Cardiac septum (tissue), 1 donor: ENCODE measurements around the gene DOK3. TPM values are rescaled to one million over a fixed set of nuclear protein-coding genes. Genes with fewer than 3 reads are reported as not detected.

ENCODE experiments used
- DNase-seq: peaks from one replicate; pipeline ENCODE4 v3.0.0-alpha.2; 2020; ENCODE audit warnings: low spot score
- intact Hi-C: fragments of 100-400 bp; cut with DNase I; formaldehyde crosslinking; loops from one replicate; pipeline ENCODE4 v1.14.0; 2022
- total RNA-seq: library from RNA; stranded (reverse); fragmentation: NEBNext Ultra II Directional; extraction: Animal tissue kit (Norgen Biotek cat#: 25700); gene quantifications from one replicate; pipeline ENCODE4 v1.2.1, GENCODE V29; 2021
- donor health status: DM: no; HTN: no; CAD: no.

The DOK3 gene
- total RNA-seq, 1 donor from 2014 or later = 4.7 TPM

DNA sequence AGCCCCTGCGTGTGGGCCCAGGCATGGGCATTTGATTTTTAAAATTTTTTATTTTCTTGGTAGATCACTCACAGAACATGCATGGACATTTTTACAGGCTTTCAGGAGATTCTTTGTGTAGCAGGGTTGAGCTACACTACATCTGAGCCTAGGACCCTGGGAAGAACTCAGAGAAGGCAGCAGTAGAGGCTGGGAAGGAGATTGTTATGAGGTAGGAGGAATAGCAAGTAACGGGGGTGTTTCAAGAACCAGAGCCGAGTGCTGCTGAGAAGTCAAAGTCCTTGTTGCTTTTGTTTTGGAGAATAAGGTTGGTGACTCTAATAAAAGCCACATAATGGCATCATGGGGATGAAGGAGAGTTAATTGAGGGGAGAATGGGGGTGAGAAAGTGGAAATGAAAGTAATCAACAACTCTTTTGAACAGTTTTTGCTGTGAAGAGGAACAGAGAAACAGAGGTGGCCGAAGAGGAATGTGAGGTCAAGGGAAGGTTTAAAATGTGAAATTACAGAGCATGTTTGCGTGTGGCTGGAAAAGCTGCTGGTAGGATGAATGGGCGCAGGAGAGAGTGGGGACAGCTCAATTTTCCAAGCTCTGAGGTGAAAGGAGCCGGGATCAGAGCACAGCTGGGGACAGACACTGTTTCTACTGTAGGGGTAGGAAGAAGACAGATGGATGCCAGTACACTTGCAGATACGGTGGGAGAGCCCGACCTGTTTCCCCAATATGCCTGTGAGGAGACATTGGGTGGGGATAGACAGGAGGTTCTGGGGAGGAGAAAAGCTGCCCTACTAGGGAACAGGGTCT is 7.5 kb downstream of the DOK3 start:
- DNase-seq = no peak
- intact Hi-C loops = loop anchor here (2.0 kb wide), 1 partner anchor 111 kb away; no protein-coding TSS in a partner anchor

DNA sequence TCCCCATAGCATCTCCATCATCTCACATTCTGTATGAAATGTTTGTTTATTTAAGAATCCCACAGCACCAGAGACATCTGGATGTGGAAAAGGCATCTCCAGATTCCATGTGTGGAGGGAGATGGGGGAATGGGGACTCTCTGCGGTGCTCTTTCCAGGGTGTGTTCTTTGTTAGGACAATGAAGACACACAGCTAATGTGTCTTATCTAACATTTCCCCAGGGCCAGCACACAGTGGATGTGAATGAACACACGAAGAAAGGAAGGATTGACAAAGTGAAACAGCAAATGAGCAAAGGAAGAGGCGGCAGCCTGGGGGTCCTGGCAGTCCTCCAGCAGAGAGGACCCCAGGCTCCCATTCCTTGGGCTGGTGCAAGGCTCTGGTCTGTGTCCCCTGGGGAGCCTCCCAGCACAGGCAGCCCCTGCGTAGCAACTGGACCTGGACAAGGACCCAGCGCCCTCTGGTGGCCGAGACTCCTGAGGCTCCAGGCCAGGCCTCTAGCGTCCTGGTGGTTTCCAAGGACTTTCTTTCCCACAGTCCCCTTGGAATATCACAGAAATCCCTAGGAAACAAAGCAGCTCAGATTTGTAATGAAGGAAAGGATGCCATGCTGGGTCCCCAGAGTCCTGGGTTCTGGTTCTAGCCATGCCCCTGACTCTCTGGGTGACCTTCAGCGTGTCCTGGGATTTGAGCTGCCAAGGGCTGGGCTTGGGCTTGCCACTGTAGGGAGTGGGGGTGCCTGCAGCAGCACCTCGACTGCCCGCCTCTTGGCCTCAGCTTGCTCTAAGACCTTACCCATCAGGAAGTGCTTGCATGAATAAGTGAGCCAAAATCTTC is 8.7 kb downstream of the DOK3 start:
- DNase-seq = peak; percentile 95
- intact Hi-C loops = loop anchor here (2.0 kb wide), 1 partner anchor 110 kb away; no protein-coding TSS in a partner anchor

DNA sequence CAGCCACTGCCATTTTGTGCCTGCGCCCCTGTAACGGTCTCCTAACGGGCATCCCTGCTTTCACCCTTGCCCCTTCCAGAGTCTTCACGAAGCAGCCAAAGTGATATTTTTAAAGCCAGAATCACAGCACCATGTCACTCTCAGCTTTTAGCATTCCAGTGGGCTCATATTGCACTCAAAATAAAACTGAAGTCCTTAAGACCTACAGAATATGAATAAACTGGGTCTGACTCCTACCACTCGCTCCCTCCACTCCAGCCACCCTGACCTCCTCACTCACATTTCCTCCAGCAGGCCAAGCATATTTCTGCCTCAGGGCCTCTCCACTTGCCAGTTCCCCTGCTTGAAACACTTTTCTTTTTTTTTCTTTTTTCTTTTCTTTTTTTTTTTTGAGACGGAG is 9.8 kb downstream of the DOK3 start:
- no peak for DNase-seq
- intact Hi-C loops = loop anchor here (2.0 kb wide), 2 partner anchors 17 to 109 kb away; partner anchors contain the start of gene DDX41

DNA sequence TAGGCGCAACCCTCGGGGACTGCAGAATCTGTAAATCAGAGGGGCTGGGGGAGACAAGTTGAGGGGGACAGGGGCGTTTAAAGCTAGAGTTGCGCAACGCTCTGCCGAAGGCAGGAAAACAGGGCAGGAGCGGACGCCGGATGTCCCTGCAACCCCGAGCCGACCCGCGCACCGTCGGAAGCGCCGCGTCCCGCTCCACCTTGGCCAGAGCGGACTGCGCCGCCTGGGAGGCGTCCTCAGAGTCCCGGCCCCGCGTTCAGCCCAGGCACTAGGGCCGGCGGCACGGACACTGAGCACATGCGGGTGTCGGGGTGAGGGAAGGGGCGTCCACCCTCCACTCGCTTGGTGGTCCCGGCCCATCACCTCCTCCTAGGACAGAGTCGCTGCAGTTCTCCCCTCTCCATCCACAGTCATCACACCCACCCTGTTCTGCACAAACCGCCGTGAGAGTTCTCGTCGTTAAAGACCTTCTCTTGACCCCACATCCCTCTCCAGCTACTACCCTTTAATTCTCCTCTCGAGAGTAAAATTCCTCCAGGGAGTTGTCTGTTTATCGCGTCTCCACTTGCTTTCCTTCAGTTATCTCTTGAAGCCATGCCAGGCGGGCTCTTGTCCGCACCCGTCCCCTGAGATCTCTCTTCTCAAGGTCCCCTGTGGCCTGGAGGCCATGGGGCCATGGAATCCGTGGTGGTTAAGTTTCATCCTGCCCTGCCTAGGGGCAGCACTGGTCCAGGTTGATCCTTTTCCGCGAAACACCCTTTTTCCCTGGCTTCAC is 11.4 kb downstream of the DOK3 start:
- no peak for DNase-seq
- intact Hi-C loops = loop anchor here (2.0 kb wide), 1 partner anchor 19 kb away; the partner anchor contains the start of gene DDX41

DNA sequence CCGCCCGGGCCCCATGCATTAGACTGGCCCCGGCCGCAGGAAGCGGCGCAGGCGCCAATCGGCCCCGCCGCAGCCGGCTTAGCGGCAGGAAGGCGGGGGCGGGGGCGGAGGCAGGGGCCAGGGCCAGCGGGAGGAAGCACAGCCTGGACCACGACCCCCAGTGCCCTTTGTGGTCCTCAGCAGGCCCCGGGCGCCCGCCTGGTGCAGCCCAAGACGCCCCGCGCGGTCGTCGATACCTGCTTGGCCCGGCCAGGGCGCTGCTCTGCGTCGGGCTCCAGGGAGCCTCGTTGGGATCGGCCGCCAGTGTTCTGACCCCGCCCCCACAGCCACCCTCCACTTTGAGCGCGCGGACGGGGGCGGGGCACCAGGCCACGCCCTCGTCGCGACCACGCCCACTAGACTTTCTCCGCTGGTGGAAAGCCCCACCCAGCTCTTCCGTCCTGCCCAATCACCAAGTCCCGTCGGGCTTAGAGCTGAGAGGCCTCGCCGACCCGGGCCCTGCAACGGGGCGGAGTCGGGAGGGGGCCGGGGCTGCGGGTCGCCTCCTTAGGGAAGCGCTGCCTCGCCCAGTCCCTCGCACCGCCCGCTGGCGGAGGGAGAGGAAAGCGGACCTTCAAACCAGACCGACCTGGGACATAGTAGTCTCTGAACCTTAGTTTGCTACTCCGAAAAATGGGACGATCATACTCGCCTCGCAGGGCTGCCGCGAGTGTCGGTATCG is 12.2 kb downstream of the DOK3 start, which contains the start of gene PDLIM7:
Gene PDLIM7, minus strand, starts transcription at position 313 of the 721 bp plus-strand sequence. CDS start 1,092 bp downstream, outside the sequence.
- intact Hi-C loops = loop anchor here (1.0 to 2.0 kb wide), 3 partner anchors 19 to 42 kb away; partner anchors contain the start of gene DDX41
- DNase-seq = peak; percentile 98

DNA sequence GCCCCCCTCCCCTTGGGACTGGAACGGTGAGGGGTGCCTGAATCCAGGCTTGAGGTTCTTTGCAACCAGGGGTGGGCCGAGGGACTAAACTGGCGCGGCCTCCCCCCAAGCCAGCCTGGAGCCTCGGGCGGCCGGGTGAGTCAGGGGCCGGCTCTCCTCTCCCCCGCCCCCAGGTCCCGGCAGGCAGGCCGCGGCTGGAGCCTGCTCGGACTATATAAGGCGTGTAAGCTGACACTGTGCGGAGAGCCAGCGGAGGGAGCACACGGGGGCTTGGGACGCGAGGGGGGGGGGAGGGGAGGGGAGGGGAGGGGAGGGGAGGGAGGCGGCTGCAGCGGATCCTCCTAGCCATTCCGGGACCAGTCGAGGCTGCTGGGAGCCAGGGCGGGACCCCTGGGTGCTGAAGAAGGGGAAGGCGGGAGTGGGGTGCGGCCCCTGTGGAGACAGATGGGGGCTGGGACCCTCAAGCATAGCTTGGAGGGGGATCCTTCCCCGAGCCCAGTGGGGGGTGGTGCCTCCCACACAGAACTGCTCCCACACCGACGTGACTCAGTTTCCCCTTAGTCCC is 12.8 kb downstream of the DOK3 start:
- intact Hi-C loops = loop anchor here (1.0 to 2.0 kb wide), 2 partner anchors 18 to 42 kb away; no protein-coding TSS in a partner anchor
- DNase-seq = peak; percentile 91

DNA sequence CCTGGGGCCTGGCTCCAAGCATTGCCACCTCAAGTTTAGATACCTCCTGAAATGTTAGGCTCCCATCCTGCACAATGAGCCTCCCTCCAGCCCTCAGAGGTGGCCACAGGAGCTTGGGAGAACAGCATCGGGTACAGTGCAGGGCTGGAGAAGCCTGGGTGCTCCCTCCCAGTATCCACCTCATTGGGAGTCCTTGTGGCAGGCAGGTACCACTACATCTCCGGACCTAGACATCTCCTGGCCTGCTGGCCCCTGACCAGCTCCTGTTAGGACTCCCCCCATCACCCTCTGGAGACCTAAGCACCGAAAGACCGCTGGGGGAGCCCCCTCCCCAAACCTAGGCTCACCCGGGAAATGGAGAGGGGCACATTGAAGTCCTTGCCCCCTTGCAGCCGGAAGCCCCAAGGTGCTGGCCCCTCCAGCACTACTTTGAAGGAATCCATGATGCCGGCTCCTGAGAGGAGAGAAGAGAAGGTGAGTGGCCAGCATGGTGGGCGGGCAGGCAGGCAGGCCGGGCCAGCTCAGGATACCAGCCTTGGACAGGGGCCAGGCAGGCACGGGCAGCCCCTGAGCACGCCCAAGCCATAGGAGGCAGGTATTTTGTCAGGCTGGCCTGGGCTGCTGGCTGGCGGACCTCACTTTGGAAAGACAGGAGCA is 13.4 kb downstream of the DOK3 start:
- DNase-seq = no peak
- intact Hi-C loops = loop anchor here (2.0 kb wide), 1 partner anchor 17 kb away; no protein-coding TSS in a partner anchor

DNA sequence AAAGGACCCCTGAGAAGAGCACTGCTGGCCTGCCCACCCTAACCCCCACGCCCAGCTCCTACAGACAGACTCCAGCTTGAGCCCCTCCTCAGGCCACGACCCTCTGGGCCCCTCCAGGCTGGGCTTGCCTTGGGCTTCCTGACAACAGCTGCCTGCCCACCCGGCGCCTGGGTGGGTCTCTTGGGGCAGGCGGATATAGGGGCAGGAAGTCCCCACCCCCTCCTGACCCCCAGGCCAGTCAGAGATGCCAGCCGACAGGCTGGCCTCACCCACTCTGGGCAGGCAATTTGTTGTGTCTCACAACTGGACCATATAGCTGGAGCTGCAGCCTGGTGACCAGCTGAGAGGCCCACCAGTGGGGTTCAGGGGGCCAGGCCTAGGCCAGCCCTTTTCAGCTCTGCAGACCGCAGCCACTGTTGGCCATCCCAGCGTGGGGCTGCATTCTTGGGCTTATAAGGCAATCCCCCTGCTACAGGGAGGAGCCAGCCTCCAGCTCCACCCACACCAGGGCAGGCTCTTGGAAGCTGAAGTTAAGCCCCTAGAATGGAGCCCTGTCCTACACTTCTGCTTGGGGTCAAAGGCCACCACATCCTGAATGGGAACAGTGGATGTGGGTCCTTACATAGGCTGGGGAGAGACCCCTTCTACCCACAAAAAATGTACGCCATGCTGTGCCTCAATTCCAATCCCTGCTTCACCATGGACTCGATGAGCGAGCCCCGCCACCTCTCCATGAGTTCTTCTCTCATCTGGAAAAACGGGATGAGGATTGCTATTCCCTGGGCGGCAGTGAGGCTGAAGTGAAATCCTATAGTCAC is 14.2 kb downstream of the DOK3 start:
- peak; percentile 87 for DNase-seq
- intact Hi-C loops = loop anchor here (2.0 kb wide), 1 partner anchor 17 kb away; no protein-coding TSS in a partner anchor

DNA sequence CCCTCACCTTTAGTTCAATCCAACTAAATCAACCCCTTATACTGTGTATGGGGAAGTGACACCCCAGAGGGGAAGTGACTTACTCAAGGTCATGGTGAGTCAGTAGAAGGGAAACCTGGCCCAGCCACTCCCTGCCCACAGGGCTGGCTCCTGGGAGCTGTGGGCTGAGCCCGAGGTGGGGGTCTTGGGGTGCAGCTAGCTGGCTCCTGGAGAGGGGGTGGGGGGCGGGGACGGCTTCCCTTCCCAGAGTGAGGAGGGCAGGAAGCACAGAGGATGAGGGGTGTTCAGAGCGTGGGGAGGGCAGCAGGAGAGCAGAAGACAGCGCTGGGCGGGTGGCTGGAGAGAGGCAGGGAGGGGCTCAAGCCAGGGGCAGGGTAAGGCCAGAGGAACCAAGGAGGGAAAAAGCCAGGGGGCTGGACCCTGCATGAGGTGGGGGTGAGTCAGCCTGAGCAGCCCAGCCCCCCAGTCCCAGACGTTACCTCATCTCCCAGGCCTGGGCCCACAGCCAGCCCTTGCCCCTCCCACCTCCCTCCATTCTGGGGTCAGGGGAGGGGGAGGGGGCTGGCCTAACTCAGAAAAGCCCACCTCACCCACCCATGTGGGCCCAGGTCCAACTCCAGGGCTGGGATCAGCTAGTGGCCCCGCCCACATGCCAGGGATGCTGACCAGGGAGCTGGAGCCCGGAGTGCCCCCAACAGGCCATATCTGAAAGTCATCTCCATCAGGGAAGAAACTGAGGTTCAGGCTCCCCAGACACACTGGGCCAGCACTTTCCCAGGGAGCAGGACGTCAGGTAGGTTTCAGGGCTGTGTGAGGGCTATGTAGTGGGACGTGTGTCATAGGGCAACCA is 15.1 kb downstream of the DOK3 start:
- intact Hi-C loops = no loop called here
- peak; percentile 86 for DNase-seq

DNA sequence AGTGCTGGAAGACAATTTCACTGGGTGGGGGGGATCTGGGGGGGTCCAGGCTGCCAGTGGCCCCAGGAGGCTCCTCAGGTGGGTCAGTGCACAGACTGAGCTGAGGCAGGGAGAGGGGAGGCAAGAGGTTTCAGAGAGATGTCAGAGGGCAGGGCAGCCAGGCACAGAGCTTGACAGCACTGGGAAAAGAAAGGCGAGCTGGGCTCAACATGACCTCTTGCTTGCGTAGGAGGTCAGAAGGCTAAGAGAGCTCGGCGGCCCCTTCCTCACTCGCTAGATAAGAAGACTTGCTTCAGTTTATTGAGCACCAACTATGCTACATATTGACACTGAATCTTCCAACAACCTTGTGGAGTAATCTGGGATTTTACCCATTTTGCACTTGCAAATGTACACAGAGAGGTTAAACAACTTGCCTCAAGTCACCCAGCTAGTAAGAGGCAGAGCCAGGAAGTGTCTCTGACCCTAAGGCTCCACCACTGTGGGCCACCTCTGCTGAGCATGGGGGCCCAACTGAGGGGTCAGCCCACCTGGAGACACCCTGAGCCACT is 15.8 kb downstream of the DOK3 start:
- intact Hi-C loops = no loop called here

DNA sequence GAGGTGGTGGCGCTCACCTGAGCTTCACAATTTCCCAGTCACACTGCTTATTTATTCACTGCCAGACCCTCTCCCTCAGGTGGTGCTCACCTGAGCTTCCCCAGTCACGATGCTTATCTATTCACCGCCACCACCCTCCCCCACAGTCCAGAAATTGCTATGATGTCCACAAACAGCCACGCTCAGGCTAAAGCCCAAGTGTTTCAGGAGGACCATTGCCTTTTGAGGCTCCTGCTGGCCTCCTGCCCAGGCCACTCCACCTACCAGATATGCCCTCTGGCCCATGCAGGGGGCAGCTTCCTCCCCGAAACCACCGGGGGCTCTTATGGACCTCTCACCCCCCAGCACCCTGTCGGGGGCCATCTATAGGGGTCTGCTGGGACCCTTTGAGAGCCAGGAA is 16.8 kb downstream of the DOK3 start:
- intact Hi-C loops = no loop called here
- DNase-seq = no peak

More for the DNA sequence above, 15.8 kb downstream of the DOK3 start:
- no peak for DNase-seq

DNA sequence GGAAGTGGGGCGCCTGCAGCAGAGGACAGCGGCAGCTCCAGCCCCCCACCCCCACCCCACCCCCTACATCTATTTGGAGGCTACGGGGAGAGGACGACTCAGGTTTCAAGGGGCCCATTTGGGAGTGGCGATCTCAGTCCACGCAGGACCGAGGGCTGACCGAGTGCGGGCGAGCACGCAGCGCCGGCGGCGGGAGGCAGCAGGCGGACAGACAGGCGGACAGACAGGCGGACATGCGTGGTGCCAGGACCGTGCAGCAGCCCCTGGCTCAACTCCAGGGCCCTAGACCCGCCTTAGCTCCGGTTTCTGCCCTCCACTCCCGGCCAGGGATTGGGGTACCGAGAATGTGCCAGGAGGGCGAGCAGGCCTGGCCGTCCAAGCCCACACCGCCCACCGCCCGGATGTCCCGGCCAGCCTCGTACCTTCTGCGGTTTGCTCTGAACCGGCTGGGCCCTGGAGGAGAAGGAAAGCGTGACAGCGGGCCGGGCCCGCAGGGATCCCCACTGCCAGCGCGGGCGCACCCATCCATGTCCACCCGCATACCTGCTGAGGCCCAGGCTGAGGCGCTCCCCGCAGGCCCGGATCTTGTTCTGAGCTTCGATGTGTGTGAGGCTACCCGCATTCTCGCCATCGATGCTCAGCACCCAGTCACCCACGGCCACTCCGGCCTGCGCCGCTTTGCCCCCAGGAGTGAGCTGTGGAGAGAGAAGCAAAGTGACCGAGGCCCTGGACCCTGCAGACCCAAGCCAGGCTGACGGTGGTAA is 17.5 kb downstream of the DOK3 start:
- intact Hi-C loops = no loop called here
- no peak for DNase-seq

DNA sequence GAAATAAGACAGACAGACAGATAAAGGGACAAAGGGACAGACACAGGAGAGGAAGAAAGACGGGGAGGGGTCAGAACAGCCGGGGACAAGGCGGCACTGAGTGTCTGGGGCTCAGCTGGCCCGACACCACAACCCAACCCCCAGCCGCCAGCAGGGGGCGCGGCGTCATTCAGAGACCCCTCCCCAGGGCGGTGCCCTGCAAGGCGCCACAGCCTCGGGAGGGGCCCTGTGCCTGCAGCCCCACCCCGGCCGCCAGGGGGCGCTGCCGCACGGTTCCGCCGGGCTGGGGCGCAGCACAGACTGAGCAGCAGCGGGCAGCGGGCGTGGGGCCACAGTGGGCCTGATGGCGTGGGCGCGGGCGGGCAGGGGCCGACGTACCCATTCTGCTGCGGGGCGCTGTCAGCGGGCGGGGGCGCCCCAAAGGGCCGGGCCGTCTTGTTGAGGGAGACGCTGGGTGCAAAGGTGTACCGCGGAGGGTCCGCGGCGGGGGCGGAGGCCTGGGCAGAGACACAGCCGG is 18.1 kb downstream of the DOK3 start:
- intact Hi-C loops = no loop called here
- no peak for DNase-seq

DNA sequence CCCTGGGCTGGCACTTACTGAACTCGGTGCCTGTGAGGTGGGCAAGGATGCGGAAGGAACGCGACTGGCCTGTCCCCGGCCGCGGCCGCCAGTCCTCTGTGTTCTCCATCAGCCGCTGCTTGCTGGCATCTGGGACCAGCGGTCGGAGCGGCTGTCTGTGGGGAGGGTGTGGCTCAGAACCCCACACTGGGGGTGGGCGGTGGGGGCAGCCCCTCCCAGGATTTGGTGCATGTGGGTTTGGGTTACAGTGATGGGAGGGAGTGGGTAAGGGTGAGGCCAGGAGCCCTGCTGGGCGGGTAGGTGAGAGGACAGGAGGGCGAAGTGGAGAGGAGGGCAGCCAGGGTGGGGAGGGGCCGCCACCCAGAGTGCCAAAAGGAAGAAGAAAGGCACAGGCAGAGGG is 18.6 kb downstream of the DOK3 start:
- intact Hi-C loops = no loop called here

More for the DNA sequence above, 18.6 kb downstream of the DOK3 start:
- DNase-seq = no peak
